ENCODE results near the gene SUGP1.
"Not testable (repeated sequence)": the region's sequence is repeated elsewhere in the genome, so short reads cannot be mapped to it uniquely, and the experiment has no call there.

SUGP1 gene

DNA sequence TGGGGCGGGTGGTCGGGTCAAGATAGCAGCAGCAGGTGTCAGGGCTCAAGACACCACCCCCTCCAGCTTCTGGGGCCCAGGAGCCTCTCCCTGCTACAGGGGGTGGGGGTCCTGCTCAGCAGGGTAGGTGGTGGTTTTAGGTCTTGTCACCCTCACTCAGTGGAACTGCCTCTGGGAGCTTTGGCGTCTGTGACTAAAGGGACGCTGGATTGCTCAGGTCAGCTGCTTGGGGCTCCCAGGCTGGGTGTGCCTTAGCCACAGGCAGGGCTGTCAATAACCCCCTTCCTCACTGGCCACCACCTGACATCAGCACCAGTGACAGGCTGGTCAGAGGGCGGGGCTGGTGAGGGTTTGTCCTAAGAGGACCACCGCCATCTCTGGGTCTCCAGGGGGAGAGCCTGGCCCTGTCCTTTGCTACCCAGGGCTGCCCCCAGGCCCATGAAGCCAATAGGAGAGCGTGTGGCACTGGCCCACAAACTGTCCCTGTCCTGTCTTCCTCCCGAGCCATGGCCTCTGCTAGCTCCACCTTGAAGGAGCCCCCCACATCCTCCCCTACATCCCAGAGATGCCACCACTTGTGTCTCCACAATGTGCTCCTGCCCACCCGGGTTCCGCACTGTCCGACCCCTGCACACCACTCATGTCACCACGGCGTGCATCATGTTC is 36.7 kb upstream of the SUGP1 start:
- no peak for DNase-seq (ENCODE audit: low read depth)
- no peak overlapping the region for H3K4me3 ChIP-seq (replicated peaks; ENCODE audit: low read depth, low read length)
- TF ChIP-seq, protein P1, sequence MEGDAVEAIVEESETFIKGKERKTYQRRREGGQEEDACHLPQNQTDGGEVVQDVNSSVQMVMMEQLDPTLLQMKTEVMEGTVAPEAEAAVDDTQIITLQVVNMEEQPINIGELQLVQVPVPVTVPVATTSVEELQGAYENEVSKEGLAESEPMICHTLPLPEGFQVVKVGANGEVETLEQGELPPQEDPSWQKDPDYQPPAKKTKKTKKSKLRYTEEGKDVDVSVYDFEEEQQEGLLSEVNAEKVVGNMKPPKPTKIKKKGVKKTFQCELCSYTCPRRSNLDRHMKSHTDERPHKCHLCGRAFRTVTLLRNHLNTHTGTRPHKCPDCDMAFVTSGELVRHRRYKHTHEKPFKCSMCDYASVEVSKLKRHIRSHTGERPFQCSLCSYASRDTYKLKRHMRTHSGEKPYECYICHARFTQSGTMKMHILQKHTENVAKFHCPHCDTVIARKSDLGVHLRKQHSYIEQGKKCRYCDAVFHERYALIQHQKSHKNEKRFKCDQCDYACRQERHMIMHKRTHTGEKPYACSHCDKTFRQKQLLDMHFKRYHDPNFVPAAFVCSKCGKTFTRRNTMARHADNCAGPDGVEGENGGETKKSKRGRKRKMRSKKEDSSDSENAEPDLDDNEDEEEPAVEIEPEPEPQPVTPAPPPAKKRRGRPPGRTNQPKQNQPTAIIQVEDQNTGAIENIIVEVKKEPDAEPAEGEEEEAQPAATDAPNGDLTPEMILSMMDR (IDR thresholded peaks at IDR 0.05; ENCODE audit: low read length, missing control alignments) = no peak

DNA sequence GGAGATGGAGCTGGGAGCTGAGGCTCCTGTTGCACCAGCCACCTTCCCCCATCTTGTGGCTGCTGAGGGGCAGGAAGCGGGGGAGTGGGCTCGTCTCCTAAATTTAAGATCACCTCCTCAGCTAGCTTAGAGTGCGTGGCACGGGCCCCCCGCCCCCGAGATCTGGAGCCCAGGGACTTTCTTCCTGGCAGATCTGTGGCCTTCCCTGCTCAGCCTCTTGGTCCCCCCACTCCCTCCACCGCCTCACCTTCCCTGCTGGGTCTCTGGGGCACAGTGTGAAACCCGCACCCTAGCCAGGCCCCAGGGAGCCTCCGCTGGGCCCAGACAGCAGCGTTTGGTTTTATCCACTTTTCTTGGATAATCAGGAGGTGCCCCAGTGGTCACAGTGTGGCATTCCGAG is 36.2 kb upstream of the SUGP1 start:
- TF ChIP-seq, protein P1 (IDR thresholded peaks at IDR 0.05; ENCODE audit: low read length, missing control alignments) = no peak
- H3K4me3 ChIP-seq (replicated peaks; ENCODE audit: low read depth, low read length) = no peak overlapping the region
- DNase-seq (ENCODE audit: low read depth) = no peak

DNA sequence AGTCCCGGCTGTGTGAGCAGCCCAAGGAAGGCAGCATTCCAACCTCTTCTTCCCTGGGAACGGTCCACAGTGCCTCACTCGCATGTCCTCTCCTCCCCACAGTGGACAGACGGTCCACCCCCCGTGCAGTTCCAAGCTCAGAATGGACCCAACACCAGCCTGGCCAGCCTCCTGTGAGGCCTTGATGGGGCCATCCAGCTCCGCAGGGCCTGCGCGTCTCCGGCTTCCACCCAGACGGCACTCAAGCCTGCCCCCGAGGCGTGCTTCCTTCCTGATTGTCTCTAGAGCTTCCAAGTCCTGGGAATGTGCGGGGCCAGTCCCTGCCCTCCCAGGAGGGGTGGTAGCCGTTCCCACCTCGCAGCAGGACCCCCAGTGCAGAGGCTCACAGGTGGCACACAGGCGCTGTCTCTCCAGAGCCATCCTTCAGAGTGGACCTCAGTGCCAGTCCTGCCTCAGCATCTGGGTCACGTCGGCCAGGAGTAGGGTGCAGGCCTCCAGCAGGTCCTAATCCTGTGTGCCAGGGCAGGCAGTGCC is 35.4 kb upstream of the SUGP1 start:
- H3K4me3 ChIP-seq (replicated peaks; ENCODE audit: low read depth, low read length) = no peak overlapping the region
- DNase-seq (ENCODE audit: low read depth) = no peak
- TF ChIP-seq, protein P1 (IDR thresholded peaks at IDR 0.05; ENCODE audit: low read length, missing control alignments) = no peak

DNA sequence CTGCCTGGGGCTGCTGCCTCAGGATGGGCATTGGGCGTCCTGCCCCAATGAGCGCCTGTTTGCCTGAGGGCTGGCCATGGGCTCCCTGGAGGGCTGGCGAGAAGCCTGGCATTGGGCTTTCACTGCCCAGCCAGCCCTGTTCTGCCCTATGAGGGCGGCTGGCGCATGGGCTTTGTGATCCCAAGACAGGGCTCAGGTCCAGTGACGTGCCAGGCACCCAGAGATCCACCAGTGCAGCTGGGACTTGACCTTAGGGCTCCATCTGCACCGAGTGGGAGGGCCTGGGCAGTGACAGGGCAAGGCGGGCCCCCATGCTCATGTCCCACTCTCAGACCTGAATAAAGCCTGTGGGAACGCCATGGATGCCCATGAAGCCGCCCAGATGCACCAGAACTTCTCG is 34.6 kb upstream of the SUGP1 start:
- TF ChIP-seq, protein P1 (IDR thresholded peaks at IDR 0.05; ENCODE audit: low read length, missing control alignments) = no peak
- no peak overlapping the region for H3K4me3 ChIP-seq (replicated peaks; ENCODE audit: low read depth, low read length)
- DNase-seq (ENCODE audit: low read depth) = no peak

DNA sequence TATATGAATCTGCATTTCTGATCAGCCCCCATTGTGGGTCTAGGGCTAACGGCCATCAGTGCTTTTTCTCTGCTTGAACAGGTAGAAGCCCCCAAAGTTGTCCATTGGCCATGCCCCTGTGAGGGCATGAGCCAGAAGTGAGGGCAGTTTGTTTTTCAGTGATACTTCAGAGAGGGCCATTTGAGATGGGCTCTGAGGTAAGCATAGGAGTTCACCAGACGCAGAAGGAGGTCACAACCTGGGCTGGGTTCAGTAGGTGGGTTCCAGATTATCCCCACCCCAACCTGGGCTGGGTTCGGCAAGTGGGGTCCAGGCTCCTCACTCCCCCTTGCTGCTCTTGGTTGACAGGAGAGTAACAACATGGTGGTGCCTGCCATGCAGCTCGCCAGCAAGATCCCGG is 33.7 kb upstream of the SUGP1 start:
- TF ChIP-seq, protein P1 (IDR thresholded peaks at IDR 0.05; ENCODE audit: low read length, missing control alignments) = no peak
- no peak overlapping the region for H3K4me3 ChIP-seq (replicated peaks; ENCODE audit: low read depth, low read length)
- no peak for DNase-seq (ENCODE audit: low read depth)

DNA sequence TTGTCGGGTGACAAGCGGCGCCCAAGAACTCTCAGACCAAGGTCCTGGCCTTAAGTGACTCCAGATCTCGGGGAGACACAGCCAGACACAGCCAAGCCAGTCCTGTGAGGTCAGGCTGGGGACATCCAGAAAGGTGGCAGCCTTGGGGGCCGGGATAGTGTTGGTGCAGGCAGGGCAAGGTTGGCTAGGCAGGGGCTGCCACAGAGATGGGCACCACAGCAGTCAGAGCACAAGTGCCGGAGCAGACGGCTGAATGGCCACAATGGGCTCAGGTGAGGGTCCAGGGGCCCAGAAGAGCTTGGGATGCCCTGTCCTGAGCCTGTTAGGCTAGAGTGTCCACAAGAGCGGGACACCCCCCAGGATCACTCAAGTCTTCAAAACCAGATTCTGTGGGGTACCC is 32.5 kb upstream of the SUGP1 start:
- no peak for DNase-seq (ENCODE audit: low read depth)
- no peak overlapping the region for H3K4me3 ChIP-seq (replicated peaks; ENCODE audit: low read depth, low read length)
- TF ChIP-seq, protein P1 (IDR thresholded peaks at IDR 0.05; ENCODE audit: low read length, missing control alignments) = no peak

DNA sequence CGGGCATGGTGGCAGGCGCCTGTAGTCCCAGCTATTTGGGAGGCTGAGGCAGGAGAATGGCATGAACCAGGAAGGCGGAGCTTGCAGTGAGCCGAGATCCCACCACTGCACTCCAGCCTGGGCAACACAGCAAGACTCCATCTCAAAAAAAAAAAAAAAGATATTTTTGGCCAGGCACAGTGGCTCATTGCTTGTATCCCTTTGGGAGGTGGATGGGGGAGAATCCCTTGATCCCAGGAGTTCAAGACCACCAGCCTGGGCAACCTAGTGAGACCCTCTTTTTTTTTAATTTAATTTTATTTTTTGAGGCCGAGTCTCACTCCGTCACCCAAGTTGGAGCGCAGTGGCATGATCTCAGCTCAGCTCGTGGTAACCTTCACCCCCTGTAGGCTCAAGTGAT is 30.4 kb upstream of the SUGP1 start:
- not testable (repeated sequence) for H3K4me3 ChIP-seq (replicated peaks; ENCODE audit: low read depth, low read length); DNase-seq (ENCODE audit: low read depth)

All from fibroblast of pulmonary artery (primary cell).